Mesothelial cell of epicardium (in vitro differentiated cells): ENCODE data around the gene FTO. TPM values are rescaled to one million over a fixed set of nuclear protein-coding genes. Genes with fewer than 3 reads are reported as not detected.

Experiments
- DNase-seq, 2 experiments: peaks; one replicate each; pipeline ENCODE4 v3.0.0; 2021; ENCODE audit warnings: low spot score in 2 of 2; ENCODE audit not compliant: unreplicated experiment in 2 of 2
- H3K27ac Mint-ChIP-seq: 2 replicates; pipeline ENCODE4 v1.8.0; 2021; ENCODE audit warnings: mixed read lengths
- H3K27me3 Mint-ChIP-seq: 2 replicates; pipeline ENCODE4 v1.8.0; 2021; ENCODE audit warnings: low read depth, mixed read lengths
- H3K36me3 Mint-ChIP-seq: 2 replicates; pipeline ENCODE4 v1.8.0; 2021; ENCODE audit warnings: mixed read lengths
- H3K4me1 Mint-ChIP-seq: 2 replicates; pipeline ENCODE4 v1.8.0; 2021; ENCODE audit warnings: mixed read lengths
- H3K4me3 Mint-ChIP-seq: 2 replicates; pipeline ENCODE4 v1.8.0; 2021; ENCODE audit warnings: mild to moderate bottlenecking, moderate library complexity, mixed read lengths
- H3K9me3 Mint-ChIP-seq: 2 replicates; pipeline ENCODE4 v1.8.0; 2021; ENCODE audit warnings: mixed read lengths
- CTCF ChIP-seq: fragments of 200-600 bp; sonication (generic); IDR thresholded peaks from one replicate; pipeline ENCODE4 v1.5.0; 2021; ENCODE audit warnings: antibody characterized with exemption; ENCODE audit not compliant: unreplicated experiment
- total RNA-seq: library from RNA; stranded (reverse); gene quantifications from 3 replicates; pipeline ENCODE4 v1.2.1, GENCODE V29; 2021

FTO gene
- total RNA-seq, 1 donor from 2014 or later: 103 TPM

GRCh38 chr16:53829186-53829747 lies 125.3 kb downstream of the FTO start:
- Mint-ChIP-seq H3K27ac (peak overlapping the region; percentile 20), H3K9me3 (peaks cover 9% of the 10 kb centered on the region), H3K4me3 (no peak overlapping the region), H3K36me3 (peaks cover 34% of the 10 kb centered on the region), H3K4me1 (peaks cover 15% of the 10 kb centered on the region), H3K27me3 (no peaks in the 10 kb centered on the region)
- TF ChIP-seq CTCF: no peak
- no peak for DNase-seq

- DNase-seq: no peak
- peaks cover 40% of the 10 kb centered on the region for H3K36me3 Mint-ChIP-seq
- H3K27me3 Mint-ChIP-seq: no peaks in the 10 kb centered on the region
- H3K4me3 Mint-ChIP-seq: no peak overlapping the region
- no peak overlapping the region for H3K27ac Mint-ChIP-seq
- no peak for TF ChIP-seq CTCF
- peaks cover 24% of the 10 kb centered on the region for H3K9me3 Mint-ChIP-seq
- peaks cover 19% of the 10 kb centered on the region for H3K4me1 Mint-ChIP-seq
Measured at GRCh38 chr16:53832896-53833544, 129.1 kb downstream of the FTO start.

- no peak for DNase-seq
- no peak overlapping the region for H3K27ac Mint-ChIP-seq
- H3K27me3 Mint-ChIP-seq: no peaks in the 10 kb centered on the region
- H3K9me3 Mint-ChIP-seq: peaks cover 24% of the 10 kb centered on the region
- H3K4me1 Mint-ChIP-seq: peaks cover 22% of the 10 kb centered on the region
- H3K36me3 Mint-ChIP-seq: peaks cover 29% of the 10 kb centered on the region
- no peak for TF ChIP-seq CTCF
- H3K4me3 Mint-ChIP-seq: no peak overlapping the region
Measured at GRCh38 chr16:53836142-53836541, 132.2 kb downstream of the FTO start.

GRCh38 chr16:53836680-53837079 lies 132.7 kb downstream of the FTO start:
- no peak for DNase-seq
- Mint-ChIP-seq H3K36me3 (peaks cover 26% of the 10 kb centered on the region), H3K4me1 (peaks cover 28% of the 10 kb centered on the region), H3K4me3 (no peak overlapping the region), H3K27ac (no peak overlapping the region), H3K9me3 (peaks cover 24% of the 10 kb centered on the region), H3K27me3 (no peaks in the 10 kb centered on the region)
- no peak for TF ChIP-seq CTCF

GRCh38 chr16:53837426-53837825 lies 133.5 kb downstream of the FTO start:
- H3K4me1 Mint-ChIP-seq: peaks cover 30% of the 10 kb centered on the region
- no peak overlapping the region for H3K4me3 Mint-ChIP-seq
- no peak for TF ChIP-seq CTCF
- H3K27ac Mint-ChIP-seq: peak overlapping the region; percentile 45
- H3K27me3 Mint-ChIP-seq: no peaks in the 10 kb centered on the region
- H3K9me3 Mint-ChIP-seq: peaks cover 24% of the 10 kb centered on the region
- no peak for DNase-seq
- H3K36me3 Mint-ChIP-seq: peaks cover 24% of the 10 kb centered on the region

- Mint-ChIP-seq H3K36me3 (peaks cover 13% of the 10 kb centered on the region), H3K4me1 (peaks cover 30% of the 10 kb centered on the region), H3K9me3 (peaks cover 16% of the 10 kb centered on the region), H3K4me3 (no peak overlapping the region), H3K27ac (no peak overlapping the region), H3K27me3 (no peaks in the 10 kb centered on the region)
- TF ChIP-seq CTCF: no peak
- no peak for DNase-seq
Measured at GRCh38 chr16:53839150-53839549, 135.2 kb downstream of the FTO start.
